Hypothalamus (tissue), 51 donors: ENCODE measurements around the gene MVD.
A peak's percentile ranks its signal among the peaks of the same experiment; 100 is the strongest.

Experiments
- DNase-seq, 51 donors: peaks; one replicate each; lab custom pipeline; 2025; lab: John Stamatoyannopoulos, UW

The MVD gene

GRCh38 chr16:88646345-88647034 is 16.4 kb downstream of the MVD start:
- no peak for DNase-seq

- no peak for DNase-seq
Observed at GRCh38 chr16:88645941-88646340, 16.9 kb downstream of the MVD start.

GRCh38 chr16:88645455-88645854 is 17.4 kb downstream of the MVD start:
- no peak for DNase-seq

- no peak for DNase-seq
Observed at GRCh38 chr16:88643644-88643932, 19.3 kb downstream of the MVD start.

GRCh38 chr16:88642881-88643643 is 19.8 kb downstream of the MVD start:
- no peak for DNase-seq

GRCh38 chr16:88640498-88641247 is 22.2 kb downstream of the MVD start:
- no peak for DNase-seq

GRCh38 chr16:88640039-88640495 is 22.8 kb downstream of the MVD start:
- DNase-seq = no peak

GRCh38 chr16:88639231-88640038 is 23.5 kb downstream of the MVD start:
- DNase-seq = no peak

- no peak for DNase-seq
Observed at GRCh38 chr16:88638323-88639230, 24.3 kb downstream of the MVD start, which contains the start of gene IL17C. TSS of gene IL17C (plus strand) at chr16:88638572. CDS start at chr16:88638642, 70 bp downstream.

- no peak for DNase-seq
Observed at GRCh38 chr16:88636488-88637265, 26.2 kb downstream of the MVD start.

GRCh38 chr16:88635671-88636319 is 27.1 kb downstream of the MVD start:
- no peak for DNase-seq

GRCh38 chr16:88634994-88635670 is 27.8 kb downstream of the MVD start:
- no peak for DNase-seq

GRCh38 chr16:88634141-88634993 is 28.5 kb downstream of the MVD start:
- no peak for DNase-seq

GRCh38 chr16:88633684-88634140 is 29.2 kb downstream of the MVD start:
- peak in 1 of 51 donors; percentile 13 for DNase-seq

- no peak for DNase-seq
Observed at GRCh38 chr16:88632587-88632930, 30.3 kb downstream of the MVD start.

- DNase-seq = no peak
Observed at GRCh38 chr16:88631920-88632586, 30.8 kb downstream of the MVD start.
